Activated CD4-positive, alpha-beta T cell treated with anti-CD3 and anti-CD28 coated beads for 36 hours (primary cell): Measurements from ENCODE around the gene CCDC54. TPM values are rescaled to one million over a fixed set of nuclear protein-coding genes. Genes with fewer than 3 reads are reported as not detected.
A peak's percentile ranks its signal among the peaks of the same experiment; 100 is the strongest.
"Not testable (repeated sequence)": the region's sequence is repeated elsewhere in the genome, so short reads cannot be mapped to it uniquely, and the experiment has no call there.

Experiments used
- ATAC-seq: fragments of 200-7000 bp; cut with Tn5 transposase; one replicate; pipeline ENCODE4 v1.10.0; 2021; ENCODE audit warnings: mild to moderate bottlenecking, moderate library complexity
- CTCF ChIA-PET: fragments of 350-600 bp; sonication (Branson Sonifier 250); formaldehyde crosslinking; loops from one replicate; lab custom pipeline; 2021; ENCODE audit warnings: antibody characterized with exemption; lab: Charles Lee
- POLR2A ChIA-PET: fragments of 350-600 bp; sonication (Branson Sonifier 250); formaldehyde crosslinking; loops from one replicate; lab custom pipeline; 2021; ENCODE audit warnings: antibody characterized with exemption, inconsistent platforms; lab: Charles Lee
- DNase-seq: peaks from one replicate; pipeline ENCODE4 v3.0.0-alpha.2; 2020
- H3K27ac Mint-ChIP-seq: one replicate; pipeline ENCODE4 v1.8.0; 2021; ENCODE audit warnings: mixed read lengths
- H3K27me3 Mint-ChIP-seq: one replicate; pipeline ENCODE4 v1.8.0; 2021; ENCODE audit warnings: mixed read lengths
- H3K36me3 Mint-ChIP-seq: one replicate; pipeline ENCODE4 v1.8.0; 2021; ENCODE audit warnings: low read depth, mixed read lengths
- H3K4me1 Mint-ChIP-seq: one replicate; pipeline ENCODE4 v1.8.0; 2021; ENCODE audit warnings: mixed read lengths
- H3K4me3 Mint-ChIP-seq: one replicate; pipeline ENCODE4 v1.8.0; 2021; ENCODE audit warnings: mild to moderate bottlenecking, moderate library complexity, mixed read lengths
- H3K9me3 Mint-ChIP-seq: one replicate; pipeline ENCODE4 v1.8.0; 2021; ENCODE audit warnings: low read depth, mixed read lengths
- intact Hi-C, 2 experiments: fragments of 100-400 bp; cut with DNase I in 1 of 2; cut with micrococcal nuclease in 1 of 2; formaldehyde crosslinking; loops; one replicate each; pipeline versions ENCODE4 v1.14.2 to v1.15.1; 2022 to 2024; cut with DNase I, micrococcal nuclease
- total RNA-seq, 2 experiments: library from RNA; stranded (reverse); gene quantifications; one replicate each; pipeline ENCODE4 v1.2.3, GENCODE V29; 2021

Gene CCDC54
- not detected for total RNA-seq

GRCh38 chr3:107377151-107377550 is at the start of gene CCDC54:
Gene CCDC54, plus strand, starts transcription at chr3:107377439. Its CDS starts 149 bp downstream, at chr3:107377588.
- no peaks in the 10 kb centered on the region for H3K36me3 Mint-ChIP-seq
- POLR2A ChIA-PET = no interaction called here
- no peak for ATAC-seq
- CTCF ChIA-PET = no interaction called here
- DNase-seq = no peak
- H3K27me3 Mint-ChIP-seq = peaks cover 8% of the 10 kb centered on the region
- H3K27ac Mint-ChIP-seq = no peak within 1 kb of the TSS
- H3K4me1 Mint-ChIP-seq = no peaks in the 10 kb centered on the region
- no peaks in the 10 kb centered on the region for H3K9me3 Mint-ChIP-seq
- intact Hi-C loops = no loop called here
- no peak within 1 kb of the TSS for H3K4me3 Mint-ChIP-seq

DNA sequence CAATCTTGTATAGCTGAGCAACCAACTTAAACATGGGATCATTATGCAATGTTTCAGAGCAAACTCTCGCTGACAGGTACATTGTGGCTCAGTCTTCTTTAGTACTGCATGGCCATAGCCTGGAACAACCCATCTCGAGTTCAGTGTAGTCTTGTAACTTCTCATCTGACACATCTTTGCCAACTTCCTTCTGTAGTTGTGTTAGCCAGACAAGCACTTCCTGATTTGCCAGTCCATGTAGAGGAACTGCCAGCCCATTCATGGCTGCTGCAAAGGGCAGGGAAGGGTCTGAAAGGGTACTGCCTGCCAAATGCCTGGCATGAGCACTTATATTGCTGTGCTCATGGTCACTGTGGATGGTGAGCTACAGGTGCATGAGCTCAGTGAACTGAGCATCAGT is 49.2 kb upstream of the CCDC54 start:
- ChIA-PET CTCF (no interaction called here), POLR2A (no interaction called here)
- ATAC-seq = no peak
- Mint-ChIP-seq H3K36me3 (no peaks in the 10 kb centered on the region), H3K27ac (no peak overlapping the region), H3K4me3 (no peak overlapping the region), H3K9me3 (no peaks in the 10 kb centered on the region), H3K27me3 (no peaks in the 10 kb centered on the region), H3K4me1 (no peaks in the 10 kb centered on the region)
- intact Hi-C loops = no loop called here
- no peak for DNase-seq

DNA sequence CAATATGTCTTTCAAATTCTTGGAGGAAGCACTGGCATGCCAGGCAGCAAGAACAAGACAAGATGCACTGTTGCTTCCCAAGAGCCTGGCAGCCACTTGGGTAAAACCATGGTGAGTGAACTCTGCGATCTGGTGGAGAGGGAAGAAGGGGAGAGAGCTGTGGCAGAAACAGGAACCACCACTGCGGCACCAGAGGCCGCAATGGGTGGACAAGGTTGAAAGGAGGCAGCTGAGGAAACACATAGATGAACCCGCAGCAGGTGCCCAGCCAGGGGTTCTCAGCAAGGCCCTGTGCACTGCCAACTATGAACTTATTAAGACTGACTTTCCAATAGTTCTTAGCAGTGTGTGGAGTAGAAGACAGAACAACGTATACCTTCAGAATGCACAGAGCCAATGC is 48.2 kb upstream of the CCDC54 start:
- CTCF ChIA-PET = interaction anchor here (2.1 kb wide), 1 partner anchor 18 kb away, joined by 5 read pairs; no protein-coding TSS in a partner anchor
- Mint-ChIP-seq H3K27me3 (no peaks in the 10 kb centered on the region), H3K27ac (no peak overlapping the region), H3K36me3 (no peaks in the 10 kb centered on the region), H3K9me3 (no peaks in the 10 kb centered on the region), H3K4me1 (no peaks in the 10 kb centered on the region), H3K4me3 (no peak overlapping the region)
- intact Hi-C loops = no loop called here
- ATAC-seq (no peak), DNase-seq (no peak)
- POLR2A ChIA-PET = no interaction called here

DNA sequence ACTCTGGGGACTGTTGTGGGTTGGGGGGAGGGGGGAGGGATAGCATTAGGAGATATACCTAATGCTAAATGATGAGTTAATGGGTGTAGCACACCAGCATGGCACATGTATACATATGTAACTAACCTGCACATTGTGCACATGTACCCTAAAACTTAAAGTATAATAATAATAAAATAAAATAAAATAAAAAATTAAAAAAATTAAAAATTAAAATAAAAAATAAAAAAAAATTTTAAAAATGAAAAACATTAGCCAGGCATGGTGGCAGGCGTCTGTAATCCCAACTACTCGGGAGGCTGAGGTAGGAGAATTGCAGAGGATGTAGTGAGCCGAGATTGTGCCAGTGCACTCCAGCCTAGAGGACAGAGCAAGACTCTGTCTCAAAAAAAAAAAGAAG is 37.5 kb upstream of the CCDC54 start:
- DNase-seq, POLR2A ChIA-PET, H3K9me3 Mint-ChIP-seq, ATAC-seq, H3K4me3 Mint-ChIP-seq, H3K36me3 Mint-ChIP-seq, H3K27ac Mint-ChIP-seq, H3K4me1 Mint-ChIP-seq, CTCF ChIA-PET, intact Hi-C loops, H3K27me3 Mint-ChIP-seq: not testable (repeated sequence)

DNA sequence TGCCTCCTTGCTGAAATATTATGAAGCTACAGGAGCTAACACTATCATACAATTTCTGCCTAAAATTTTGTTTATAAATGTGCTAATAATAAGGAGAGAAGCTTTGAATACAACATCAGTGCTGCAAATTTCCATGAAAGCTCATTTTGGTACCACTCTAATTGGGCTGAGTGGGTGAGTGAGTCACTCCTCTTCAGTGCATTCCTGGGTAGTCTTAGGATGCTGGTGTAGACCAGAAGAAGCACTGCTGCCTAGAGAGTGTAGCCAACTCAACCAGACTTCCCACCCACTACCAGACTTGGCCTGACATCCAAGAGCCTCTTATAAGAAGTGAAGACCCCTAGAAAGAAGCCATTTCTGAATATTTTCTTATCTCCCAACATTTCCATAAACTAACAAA is 32.5 kb upstream of the CCDC54 start:
- CTCF ChIA-PET = interaction anchor here (1.7 kb wide), 1 partner anchor 109 kb away, joined by 4 read pairs; no protein-coding TSS in a partner anchor
- POLR2A ChIA-PET = no interaction called here
- H3K9me3 Mint-ChIP-seq = no peaks in the 10 kb centered on the region
- ATAC-seq = no peak
- intact Hi-C loops = no loop called here
- H3K36me3 Mint-ChIP-seq = no peaks in the 10 kb centered on the region
- H3K4me1 Mint-ChIP-seq = peaks cover 4% of the 10 kb centered on the region
- H3K27me3 Mint-ChIP-seq = no peaks in the 10 kb centered on the region
- no peak overlapping the region for H3K4me3 Mint-ChIP-seq
- no peak overlapping the region for H3K27ac Mint-ChIP-seq
- no peak for DNase-seq

- ChIA-PET POLR2A (no interaction called here), CTCF (interaction anchor here (2.0 kb wide), 1 partner anchor 16 kb away, joined by 5 read pairs; no protein-coding TSS in a partner anchor)
- intact Hi-C loops = no loop called here
- Mint-ChIP-seq H3K4me3 (no peak overlapping the region), H3K36me3 (no peaks in the 10 kb centered on the region), H3K4me1 (peaks cover 4% of the 10 kb centered on the region), H3K27me3 (no peaks in the 10 kb centered on the region), H3K9me3 (no peaks in the 10 kb centered on the region), H3K27ac (no peak overlapping the region)
- DNase-seq = no peak
- ATAC-seq = no peak
Measured at GRCh38 chr3:107345822-107346405, 31.3 kb upstream of the CCDC54 start.

DNA sequence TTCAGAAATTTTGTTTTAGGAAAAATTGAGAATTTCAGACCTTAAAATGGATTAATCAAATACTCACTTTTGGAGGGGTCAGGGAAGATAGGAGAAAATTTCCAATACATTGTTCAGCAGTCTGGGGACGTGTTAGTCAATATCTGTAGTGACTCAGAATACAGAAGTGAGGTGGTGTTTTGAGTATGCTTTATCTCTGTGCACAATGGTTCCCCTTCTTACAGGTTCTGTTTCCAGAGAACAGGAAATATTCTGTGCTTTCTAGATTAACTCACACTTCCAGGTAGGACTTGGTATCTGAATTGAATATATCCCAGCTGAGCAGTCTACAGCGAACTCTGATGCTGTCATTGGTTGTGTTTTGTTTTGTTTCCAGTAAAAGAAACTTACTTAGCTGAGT is 30.7 kb upstream of the CCDC54 start:
- H3K36me3 Mint-ChIP-seq = no peaks in the 10 kb centered on the region
- H3K4me3 Mint-ChIP-seq = no peak overlapping the region
- ATAC-seq (peak; percentile 74), DNase-seq (no peak)
- no peak overlapping the region for H3K27ac Mint-ChIP-seq
- intact Hi-C loops = no loop called here
- ChIA-PET CTCF (interaction anchor here (1.0 to 2.0 kb wide), 2 partner anchors 16 to 74 kb away, joined by 4 to 5 read pairs; no protein-coding TSS in a partner anchor), POLR2A (no interaction called here)
- H3K27me3 Mint-ChIP-seq = no peaks in the 10 kb centered on the region
- H3K4me1 Mint-ChIP-seq = peaks cover 4% of the 10 kb centered on the region
- peaks cover 1% of the 10 kb centered on the region for H3K9me3 Mint-ChIP-seq

DNA sequence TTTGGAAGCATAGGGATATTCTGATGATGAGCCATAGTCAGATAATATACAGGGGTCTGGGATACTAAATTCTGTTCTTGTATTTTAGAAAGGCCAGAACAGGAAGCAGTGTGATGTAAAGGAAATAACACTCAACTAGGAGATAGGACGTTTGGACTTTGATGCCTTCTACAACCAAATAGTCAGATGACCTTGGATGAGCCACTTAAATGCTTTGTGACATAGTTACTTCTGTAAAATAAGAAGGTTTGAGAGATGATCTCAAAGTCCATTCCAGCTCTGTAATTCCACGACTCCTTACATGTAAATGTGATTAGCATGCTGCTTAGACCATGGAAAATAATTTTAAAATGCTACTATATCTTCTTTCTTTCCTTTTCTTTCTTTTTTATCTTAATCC is 29.5 kb upstream of the CCDC54 start:
- no peaks in the 10 kb centered on the region for H3K27me3 Mint-ChIP-seq
- intact Hi-C loops = no loop called here
- H3K9me3 Mint-ChIP-seq = peaks cover 1% of the 10 kb centered on the region
- ChIA-PET POLR2A (no interaction called here), CTCF (interaction anchor here (1.0 to 2.0 kb wide), 4 partner anchors 18 to 82 kb away, joined by 3 to 5 read pairs (median 4); no protein-coding TSS in a partner anchor)
- H3K4me1 Mint-ChIP-seq = peaks cover 4% of the 10 kb centered on the region
- DNase-seq = no peak
- no peak for ATAC-seq
- no peak overlapping the region for H3K27ac Mint-ChIP-seq
- no peak overlapping the region for H3K4me3 Mint-ChIP-seq
- H3K36me3 Mint-ChIP-seq = no peaks in the 10 kb centered on the region

GRCh38 chr3:107356706-107357105 is 20.5 kb upstream of the CCDC54 start:
- intact Hi-C loops = no loop called here
- ATAC-seq (no peak), DNase-seq (no peak)
- no peaks in the 10 kb centered on the region for H3K4me1 Mint-ChIP-seq
- H3K4me3 Mint-ChIP-seq = no peak overlapping the region
- ChIA-PET CTCF (no interaction called here), POLR2A (no interaction called here)
- H3K36me3 Mint-ChIP-seq = no peaks in the 10 kb centered on the region
- no peak overlapping the region for H3K27ac Mint-ChIP-seq
- no peaks in the 10 kb centered on the region for H3K27me3 Mint-ChIP-seq
- H3K9me3 Mint-ChIP-seq = no peaks in the 10 kb centered on the region

DNA sequence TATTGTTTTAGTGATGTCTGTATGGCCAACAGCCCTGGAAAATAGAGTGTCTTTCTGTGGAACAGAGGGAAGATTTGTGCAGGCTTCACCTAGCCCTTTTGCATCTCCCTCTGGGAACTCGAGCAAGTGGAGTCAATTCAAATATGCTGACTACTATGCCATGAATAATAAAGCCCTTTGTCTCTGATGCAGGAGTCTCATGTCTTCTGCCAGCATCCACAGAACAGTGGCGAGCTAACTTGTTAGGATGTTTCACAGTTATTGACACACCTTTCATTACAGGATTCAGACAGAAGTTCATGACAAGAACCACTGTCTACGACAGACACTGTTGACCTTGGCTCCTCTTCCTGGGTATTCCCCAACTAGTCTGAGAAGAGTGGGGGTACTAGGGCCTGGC is 15.6 kb upstream of the CCDC54 start:
- CTCF ChIA-PET = no interaction called here
- no peaks in the 10 kb centered on the region for H3K9me3 Mint-ChIP-seq
- POLR2A ChIA-PET = no interaction called here
- DNase-seq (no peak), ATAC-seq (no peak)
- H3K4me3 Mint-ChIP-seq = no peak overlapping the region
- intact Hi-C loops = no loop called here
- no peak overlapping the region for H3K27ac Mint-ChIP-seq
- H3K27me3 Mint-ChIP-seq = no peaks in the 10 kb centered on the region
- no peaks in the 10 kb centered on the region for H3K36me3 Mint-ChIP-seq
- peaks cover under 1% of the 10 kb centered on the region for H3K4me1 Mint-ChIP-seq

DNA sequence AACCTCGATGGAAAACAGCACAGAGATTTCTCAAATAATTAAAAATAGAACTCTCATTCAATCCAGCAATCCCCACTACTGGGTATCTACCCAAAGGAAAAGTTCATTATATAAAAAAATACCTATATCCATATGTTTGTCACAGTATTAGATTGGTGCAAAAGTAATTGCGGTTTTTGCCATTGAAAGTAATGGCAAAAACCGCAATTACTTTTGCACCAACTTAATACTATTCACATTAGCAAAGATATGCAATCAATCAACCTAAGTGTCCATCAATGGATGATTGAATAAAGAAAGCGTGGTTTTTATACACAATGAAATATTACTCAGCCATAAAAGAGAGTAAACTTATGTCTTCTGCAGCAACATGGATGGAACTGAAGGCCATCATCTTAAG is 12.2 kb upstream of the CCDC54 start:
- H3K4me3 Mint-ChIP-seq = no peak overlapping the region

DNA sequence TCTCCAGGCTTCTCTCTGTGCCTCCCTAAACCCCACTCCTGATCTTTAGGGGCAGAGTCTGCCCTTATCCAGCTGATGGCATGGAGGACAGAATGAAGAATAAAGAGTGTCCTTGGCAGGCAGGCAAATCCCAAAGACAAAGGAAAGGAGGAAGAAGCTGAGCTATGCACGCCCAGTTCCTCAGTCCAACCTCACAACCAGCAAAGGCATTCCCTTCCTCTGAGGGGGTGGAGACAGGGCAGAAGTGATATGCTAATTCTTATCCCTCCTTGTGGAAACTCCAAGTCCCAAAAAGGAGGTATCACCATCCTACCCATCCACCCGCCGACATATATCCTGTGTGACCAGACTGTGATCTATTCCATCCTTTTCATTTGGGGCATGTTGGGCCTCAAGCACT is 10.5 kb upstream of the CCDC54 start:
- ATAC-seq = no peak
- no peaks in the 10 kb centered on the region for H3K9me3 Mint-ChIP-seq
- H3K4me1 Mint-ChIP-seq = peaks cover 6% of the 10 kb centered on the region
- H3K4me3 Mint-ChIP-seq = no peak overlapping the region
- H3K27me3 Mint-ChIP-seq = no peaks in the 10 kb centered on the region
- H3K27ac Mint-ChIP-seq = no peak overlapping the region
- CTCF ChIA-PET = no interaction called here
- intact Hi-C loops = no loop called here
- DNase-seq = no peak
- POLR2A ChIA-PET = no interaction called here
- no peaks in the 10 kb centered on the region for H3K36me3 Mint-ChIP-seq

More for the DNA sequence above, 12.2 kb upstream of the CCDC54 start:
- no peaks in the 10 kb centered on the region for H3K36me3 Mint-ChIP-seq
- ATAC-seq (no peak), DNase-seq (no peak)
- no peaks in the 10 kb centered on the region for H3K27me3 Mint-ChIP-seq
- H3K4me1 Mint-ChIP-seq = peaks cover 6% of the 10 kb centered on the region
- H3K9me3 Mint-ChIP-seq = no peaks in the 10 kb centered on the region
- ChIA-PET POLR2A (no interaction called here), CTCF (no interaction called here)
- intact Hi-C loops = no loop called here
- H3K27ac Mint-ChIP-seq = no peak overlapping the region
